Stimulated activated CD4-positive, alpha-beta T cell treated with anti-CD3 and anti-CD28 coated beads, Interleukin-2, amount 100 ng/mL, for 24 hours (primary cell): ENCODE results near the gene PLPP2.

ENCODE experiments used
- DNase-seq, 2 donors: peaks; one replicate each; pipeline ENCODE4 v3.0.0-alpha.2; 2020

The PLPP2 gene

GRCh38 chr19:291006-291521 is at the start of gene PLPP2:
Gene PLPP2, minus strand, starts transcription at chr19:291403. Its CDS starts 67 bp downstream, at chr19:291336.
- DNase-seq, result peak in 1 of 2 donors; percentile 19

GRCh38 chr19:340620-341385 is 49.6 kb upstream of the PLPP2 start:
- no peak for DNase-seq

- DNase-seq, result no peak
Measured at GRCh38 chr19:339262-339887, 48.2 kb upstream of the PLPP2 start.

- no peak for DNase-seq
Measured at GRCh38 chr19:338421-338820, 47.2 kb upstream of the PLPP2 start.

GRCh38 chr19:336067-336614 is 44.9 kb upstream of the PLPP2 start:
- DNase-seq, result no peak

GRCh38 chr19:335486-336066 is 44.4 kb upstream of the PLPP2 start:
- DNase-seq, result no peak

- no peak for DNase-seq
Measured at GRCh38 chr19:335072-335471, 43.9 kb upstream of the PLPP2 start.

GRCh38 chr19:334296-335071 is 43.3 kb upstream of the PLPP2 start:
- no peak for DNase-seq

GRCh38 chr19:330503-330902 is 39.3 kb upstream of the PLPP2 start:
- DNase-seq, result no peak

GRCh38 chr19:329876-330275 is 38.7 kb upstream of the PLPP2 start:
- no peak for DNase-seq

- no peak for DNase-seq
Measured at GRCh38 chr19:328025-328505, 36.9 kb upstream of the PLPP2 start.

- DNase-seq, result no peak
Measured at GRCh38 chr19:327291-328024, 36.3 kb upstream of the PLPP2 start.

GRCh38 chr19:326871-327270 is 35.7 kb upstream of the PLPP2 start:
- no peak for DNase-seq

GRCh38 chr19:325937-326565 is 34.8 kb upstream of the PLPP2 start:
- no peak for DNase-seq

- no peak for DNase-seq
Measured at GRCh38 chr19:325173-325936, 34.2 kb upstream of the PLPP2 start.

- DNase-seq, result no peak
Measured at GRCh38 chr19:324716-325115, 33.5 kb upstream of the PLPP2 start.

GRCh38 chr19:322616-323015 is 31.4 kb upstream of the PLPP2 start:
- no peak for DNase-seq

GRCh38 chr19:318509-318774 is 27.2 kb upstream of the PLPP2 start:
- no peak for DNase-seq

GRCh38 chr19:317710-318508 is 26.7 kb upstream of the PLPP2 start:
- no peak for DNase-seq

GRCh38 chr19:315811-316210 is 24.6 kb upstream of the PLPP2 start:
- DNase-seq, result no peak
